Mesendoderm (in vitro differentiated cells): ENCODE data around the gene GREB1.
A peak's percentile ranks its signal among the peaks of the same experiment; 100 is the strongest.

ENCODE experiments used
- DNase-seq: peaks from one replicate; pipeline ENCODE4 v3.0.0; 2013
- H2AK5ac ChIP-seq: 2 replicates; pipeline ENCODE4 v1.6.1; 2013; ENCODE audit warnings: low read length, inconsistent platforms
- H2BK120ac ChIP-seq: 2 replicates; pipeline ENCODE4 v1.6.1; 2013; ENCODE audit warnings: low read depth, mild to moderate bottlenecking, low read length, moderate library complexity, mixed read lengths
- H2BK15ac ChIP-seq: replicated peaks from 2 replicates; pipeline ENCODE4 v1.6.1; 2013; ENCODE audit warnings: low read depth, mild to moderate bottlenecking, moderate library complexity
- H2BK5ac ChIP-seq: 2 replicates; pipeline ENCODE4 v1.6.1; 2013; ENCODE audit warnings: low read length, inconsistent platforms
- H3K18ac ChIP-seq: 2 replicates; pipeline ENCODE4 v1.6.1; 2013; ENCODE audit warnings: mild to moderate bottlenecking, low read length, mixed read lengths
- H3K23ac ChIP-seq: one replicate; pipeline ENCODE4 v1.6.1; 2013; ENCODE audit warnings: low read length
- H3K27ac ChIP-seq: 2 replicates; pipeline ENCODE4 v1.5.1; 2013; ENCODE audit warnings: low read depth, mild to moderate bottlenecking, inconsistent platforms, low read length, moderate library complexity
- H3K27me3 ChIP-seq: 2 replicates; pipeline ENCODE4 v1.6.1; 2013; ENCODE audit warnings: low read length, control low read depth, mild to moderate bottlenecking, inconsistent platforms; ENCODE audit not compliant: insufficient read depth, poor library complexity
- H3K36me3 ChIP-seq: 2 replicates; pipeline ENCODE4 v1.6.1; 2013; ENCODE audit warnings: low read length, inconsistent platforms; ENCODE audit not compliant: control insufficient read depth, insufficient read depth
- H3K4ac ChIP-seq: one replicate; pipeline ENCODE4 v1.6.1; 2013; ENCODE audit warnings: low read depth, mild to moderate bottlenecking, low read length, moderate library complexity
- H3K4me1 ChIP-seq: 2 replicates; pipeline ENCODE4 v1.6.1; 2013; ENCODE audit warnings: low read depth, low read length, inconsistent platforms; ENCODE audit not compliant: control insufficient read depth
- H3K4me2 ChIP-seq: 2 replicates; pipeline ENCODE4 v1.6.1; 2013; ENCODE audit warnings: low read length
- H3K4me3 ChIP-seq: 2 replicates; pipeline ENCODE4 v1.5.1; 2013; ENCODE audit warnings: mild to moderate bottlenecking, low read length
- H3K56ac ChIP-seq: one replicate; pipeline ENCODE4 v1.6.1; 2013; ENCODE audit warnings: low read length
- H3K79me1 ChIP-seq: 2 replicates; pipeline ENCODE4 v1.6.1; 2013; ENCODE audit warnings: low read length, inconsistent platforms
- H3K79me2 ChIP-seq: 2 replicates; pipeline ENCODE4 v1.6.1; 2013; ENCODE audit warnings: mild to moderate bottlenecking, low read length; ENCODE audit not compliant: control insufficient read depth, insufficient read depth
- H3K9ac ChIP-seq: 2 replicates; pipeline ENCODE4 v1.6.1; 2013; ENCODE audit warnings: low read length, inconsistent platforms
- H4K5ac ChIP-seq: one replicate; pipeline ENCODE4 v1.6.1; 2013; ENCODE audit warnings: low read length
- H4K8ac ChIP-seq: one replicate; pipeline ENCODE4 v1.6.1; 2013; ENCODE audit warnings: low read depth, mild to moderate bottlenecking, control low read depth, low read length, moderate library complexity
- WGBS: extraction: QIAGEN DNeasy Blood & Tissue Kit; methylation state at CpG from one replicate; pipeline ENCODE4 v1.1.7; 2013; ENCODE audit warnings: low lambda C conversion rate, missing lambda C conversion rate; ENCODE audit not compliant: insufficient coverage; ENCODE audit errors: extremely low coverage; 5-methylcytosine and 5-hydroxymethylcytosine counted together

GREB1 gene

DNA sequence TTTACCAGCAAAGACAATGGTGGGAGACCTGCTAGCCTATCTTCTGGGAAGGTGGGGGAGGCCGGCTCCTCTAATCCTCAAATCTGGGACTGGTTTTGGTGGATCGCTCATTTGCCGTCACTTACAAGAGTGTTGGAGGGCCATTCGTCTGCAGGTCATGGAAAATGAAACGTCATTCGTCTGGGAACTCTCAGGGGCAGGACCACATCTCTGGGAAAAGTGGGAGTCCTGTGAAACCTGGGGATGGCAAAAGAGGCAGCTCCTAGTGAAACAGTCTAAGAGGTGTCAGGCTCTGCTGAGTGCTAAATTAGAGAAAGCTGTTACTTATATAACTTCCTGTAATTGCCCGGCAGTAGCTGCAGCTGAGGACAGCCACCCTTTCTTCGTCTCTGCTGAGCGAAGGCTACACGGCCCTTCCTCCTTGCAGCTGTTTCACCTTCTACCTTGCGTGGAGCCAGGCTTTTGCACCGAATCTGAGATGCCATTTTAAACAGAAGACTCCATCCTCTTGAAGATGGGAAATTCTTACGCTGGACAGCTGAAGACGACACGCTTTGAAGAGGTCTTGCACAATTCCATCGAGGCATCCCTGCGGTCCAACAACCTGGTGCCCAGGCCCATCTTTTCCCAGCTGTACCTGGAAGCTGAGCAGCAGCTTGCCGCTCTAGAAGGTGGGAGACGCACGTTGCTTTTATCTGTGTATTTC, 22.4 kb downstream of the GREB1 start:
- Histone ChIP-seq H3K27ac (no peak overlapping the region), H3K56ac (no peak overlapping the region)
- DNase-seq = no peak

DNA sequence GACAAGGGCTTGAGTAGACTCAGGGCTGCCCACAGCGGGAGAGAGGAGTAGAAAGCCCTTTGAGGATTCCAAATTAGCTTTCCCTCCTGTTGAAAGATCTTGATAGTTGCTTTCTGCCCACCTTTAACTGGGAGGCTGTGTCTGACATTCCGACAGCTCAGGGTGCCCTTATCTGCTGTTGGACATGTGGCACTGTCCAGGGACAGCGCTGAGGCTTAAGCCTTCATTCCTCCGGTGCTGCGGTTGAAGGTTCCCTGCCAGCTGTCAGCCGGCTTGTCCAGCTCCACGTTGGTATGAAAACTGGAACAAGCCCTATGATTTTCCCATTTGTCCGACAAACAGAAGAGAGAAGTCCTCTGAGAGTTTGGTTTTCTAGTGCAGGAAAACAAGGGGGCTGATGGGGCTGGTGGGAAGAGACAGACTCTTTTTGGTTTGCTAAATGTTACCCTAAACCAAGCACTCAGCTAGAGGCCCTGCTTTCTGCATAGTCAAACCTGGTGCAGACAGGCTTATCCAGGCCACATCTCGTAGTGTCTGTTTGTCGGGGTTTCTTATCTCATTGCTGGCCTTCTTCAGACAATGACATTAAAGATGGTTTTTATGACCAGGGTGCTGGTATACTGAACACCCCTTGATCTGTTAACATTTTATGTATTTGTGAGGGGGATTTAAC, 24.5 kb downstream of the GREB1 start:
- no peak for DNase-seq
- peak overlapping the region; percentile 21 for H3K18ac ChIP-seq
- H4K5ac ChIP-seq = no peak overlapping the region
- H3K56ac ChIP-seq = peak overlapping the region; percentile 68
- peak overlapping the region; percentile 63 for H3K4ac ChIP-seq
- H2BK120ac ChIP-seq = no peak overlapping the region
- peak overlapping the region; percentile 26 for H3K23ac ChIP-seq
- H3K36me3 ChIP-seq = no peaks in the 10 kb centered on the region
- peaks cover 3% of the 10 kb centered on the region for H3K79me1 ChIP-seq
- no peak overlapping the region for H3K4me3 ChIP-seq
- H3K79me2 ChIP-seq = no peaks in the 10 kb centered on the region
- H2BK15ac ChIP-seq = no peak overlapping the region
- H2AK5ac ChIP-seq = no peak overlapping the region
- H3K9ac ChIP-seq = peak overlapping the region; percentile 23
- peaks cover 12% of the 10 kb centered on the region for H3K4me1 ChIP-seq
- H3K4me2 ChIP-seq = no peak overlapping the region
- peak overlapping the region; percentile 72 for H2BK5ac ChIP-seq
- H4K8ac ChIP-seq = no peak overlapping the region
- peak overlapping the region; percentile 15 for H3K27ac ChIP-seq
- H3K27me3 ChIP-seq = no peaks in the 10 kb centered on the region
- no CpG with 5 or more reads among the region's 10 CpGs for WGBS

More for the DNA sequence above, 22.4 kb downstream of the GREB1 start:
- Histone ChIP-seq H3K18ac (no peak overlapping the region), H3K79me2 (no peaks in the 10 kb centered on the region), H3K27me3 (no peaks in the 10 kb centered on the region), H4K8ac (no peak overlapping the region), H4K5ac (no peak overlapping the region), H3K36me3 (no peaks in the 10 kb centered on the region), H3K4me1 (peaks cover 12% of the 10 kb centered on the region), H3K4me2 (no peak overlapping the region), H3K4ac (no peak overlapping the region), H2BK120ac (no peak overlapping the region), H2BK15ac (no peak overlapping the region), H3K9ac (no peak overlapping the region), H3K23ac (no peak overlapping the region), H3K4me3 (no peak overlapping the region), H2BK5ac (no peak overlapping the region), H2AK5ac (no peak overlapping the region), H3K79me1 (peaks cover 5% of the 10 kb centered on the region)
- WGBS = no CpG with 5 or more reads among the region's 20 CpGs

- no peak overlapping the region for H3K9ac ChIP-seq
- no peak for DNase-seq
- H3K4me2 ChIP-seq = no peak overlapping the region
- H2BK15ac ChIP-seq = no peak overlapping the region
- H3K4me3 ChIP-seq = no peak overlapping the region
- H2BK120ac ChIP-seq = no peak overlapping the region
- no peaks in the 10 kb centered on the region for H3K79me2 ChIP-seq
- no peak overlapping the region for H4K5ac ChIP-seq
- H2BK5ac ChIP-seq = no peak overlapping the region
- no CpG with 5 or more reads among the region's 18 CpGs for WGBS
- no peak overlapping the region for H3K23ac ChIP-seq
- no peak overlapping the region for H3K4ac ChIP-seq
- H3K4me1 ChIP-seq = peaks cover 12% of the 10 kb centered on the region
- H2AK5ac ChIP-seq = no peak overlapping the region
- no peak overlapping the region for H3K27ac ChIP-seq
- peaks cover 3% of the 10 kb centered on the region for H3K79me1 ChIP-seq
- no peak overlapping the region for H4K8ac ChIP-seq
- no peaks in the 10 kb centered on the region for H3K36me3 ChIP-seq
- H3K56ac ChIP-seq = peak overlapping the region; percentile 51
- H3K18ac ChIP-seq = peak overlapping the region; percentile 57
- H3K27me3 ChIP-seq = no peaks in the 10 kb centered on the region
Measured at GRCh38 chr2:11559066-11559785, 25.4 kb downstream of the GREB1 start.

GRCh38 chr2:11559786-11560155, 25.9 kb downstream of the GREB1 start:
- Histone ChIP-seq H3K36me3 (no peaks in the 10 kb centered on the region), H3K9ac (no peak overlapping the region), H3K23ac (no peak overlapping the region), H3K4me2 (no peak overlapping the region), H2BK15ac (no peak overlapping the region), H3K18ac (no peak overlapping the region), H3K79me1 (peaks cover 3% of the 10 kb centered on the region), H3K4me3 (no peak overlapping the region), H3K27me3 (no peaks in the 10 kb centered on the region), H3K56ac (peak overlapping the region; percentile 40), H3K4ac (no peak overlapping the region), H3K79me2 (no peaks in the 10 kb centered on the region), H4K8ac (no peak overlapping the region), H4K5ac (no peak overlapping the region), H3K4me1 (peaks cover 12% of the 10 kb centered on the region), H2BK120ac (no peak overlapping the region), H2BK5ac (no peak overlapping the region), H3K27ac (no peak overlapping the region), H2AK5ac (no peak overlapping the region)
- DNase-seq = peak; percentile 90
- WGBS = no CpG with 5 or more reads among the region's 7 CpGs

GRCh38 chr2:11560806-11561205, 27.0 kb downstream of the GREB1 start:
- H3K27me3 ChIP-seq = no peaks in the 10 kb centered on the region
- H2BK15ac ChIP-seq = no peak overlapping the region
- H3K79me2 ChIP-seq = no peaks in the 10 kb centered on the region
- no peak overlapping the region for H3K4me3 ChIP-seq
- no peak overlapping the region for H3K23ac ChIP-seq
- H2BK5ac ChIP-seq = no peak overlapping the region
- no peak for DNase-seq
- H3K9ac ChIP-seq = no peak overlapping the region
- H3K56ac ChIP-seq = no peak overlapping the region
- H2BK120ac ChIP-seq = no peak overlapping the region
- no peak overlapping the region for H4K5ac ChIP-seq
- H3K27ac ChIP-seq = no peak overlapping the region
- no peak overlapping the region for H3K4me2 ChIP-seq
- H3K4ac ChIP-seq = no peak overlapping the region
- H3K18ac ChIP-seq = no peak overlapping the region
- no CpG with 5 or more reads among the region's 3 CpGs for WGBS
- H3K36me3 ChIP-seq = no peaks in the 10 kb centered on the region
- H3K4me1 ChIP-seq = peaks cover 12% of the 10 kb centered on the region
- H2AK5ac ChIP-seq = no peak overlapping the region
- no peak overlapping the region for H4K8ac ChIP-seq
- H3K79me1 ChIP-seq = peaks cover 3% of the 10 kb centered on the region
